H54 (cell line): Measurements from ENCODE around the gene IPO9.
A peak's percentile ranks its signal among the peaks of the same experiment; 100 is the strongest.

Experiments
- DNase-seq: peaks from one replicate; pipeline ENCODE4 v3.0.0; 2011; ENCODE audit warnings: low spot score, mixed read lengths; ENCODE audit not compliant: insufficient read length
- FAIRE-seq: peaks from 3 replicates; lab custom pipeline; 2011; peaks lifted over from hg19 to GRCh38; lab: Jason Lieb, UNC
- POLR2A ChIP-seq: IDR thresholded peaks from 2 replicates; pipeline ENCODE4 v1.6.1; 2011; ENCODE audit warnings: low read depth, mild to moderate bottlenecking, low read length

Gene IPO9

GRCh38 chr1:201905234-201905890 lies 76.4 kb downstream of the IPO9 start:
- no peak for TF ChIP-seq POLR2A
- no peak for FAIRE-seq
- no peak for DNase-seq

GRCh38 chr1:201906336-201906735 lies 77.4 kb downstream of the IPO9 start:
- no peak for TF ChIP-seq POLR2A
- DNase-seq, result no peak
- FAIRE-seq, result no peak

- DNase-seq, result no peak
- no peak for FAIRE-seq
- TF ChIP-seq POLR2A, result no peak
Measured at GRCh38 chr1:201907621-201908020, 78.7 kb downstream of the IPO9 start.

GRCh38 chr1:201911826-201912571 lies 83.0 kb downstream of the IPO9 start:
- FAIRE-seq (no peak), DNase-seq (no peak)
- TF ChIP-seq POLR2A, result no peak

DNA sequence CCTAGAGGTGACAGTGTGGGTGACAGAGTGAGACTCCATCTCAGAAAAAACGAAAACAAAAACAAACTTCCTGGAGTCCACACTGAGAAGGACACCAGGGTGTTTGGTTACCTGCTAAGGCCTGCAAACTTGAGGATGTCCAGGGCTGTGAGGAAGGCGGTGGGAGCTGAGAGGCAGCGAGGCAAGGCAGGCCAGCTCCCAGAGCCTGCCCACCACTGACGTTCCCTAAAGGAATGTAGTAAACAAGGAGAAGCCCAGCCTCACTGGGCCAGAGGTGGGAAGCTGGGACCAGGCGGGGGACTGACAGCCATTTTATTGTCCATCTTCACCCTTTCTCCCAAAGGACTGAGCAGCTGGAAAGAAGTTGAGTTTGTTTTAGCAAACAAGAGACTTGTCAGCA lies 83.9 kb downstream of the IPO9 start:
- DNase-seq, result no peak
- no peak for TF ChIP-seq POLR2A
- no peak for FAIRE-seq

- no peak for FAIRE-seq
- DNase-seq, result no peak
Measured at GRCh38 chr1:201914456-201915235, 85.7 kb downstream of the IPO9 start.

GRCh38 chr1:201916649-201917249 lies 87.8 kb downstream of the IPO9 start:
- FAIRE-seq (no peak), DNase-seq (peak; percentile 83)
- TF ChIP-seq POLR2A, result no peak

More at GRCh38 chr1:201914456-201915235, 85.7 kb downstream of the IPO9 start:
- no peak for TF ChIP-seq POLR2A

GRCh38 chr1:201917362-201918033 lies 88.5 kb downstream of the IPO9 start:
- DNase-seq (no peak), FAIRE-seq (no peak)
- TF ChIP-seq POLR2A, result no peak

DNA sequence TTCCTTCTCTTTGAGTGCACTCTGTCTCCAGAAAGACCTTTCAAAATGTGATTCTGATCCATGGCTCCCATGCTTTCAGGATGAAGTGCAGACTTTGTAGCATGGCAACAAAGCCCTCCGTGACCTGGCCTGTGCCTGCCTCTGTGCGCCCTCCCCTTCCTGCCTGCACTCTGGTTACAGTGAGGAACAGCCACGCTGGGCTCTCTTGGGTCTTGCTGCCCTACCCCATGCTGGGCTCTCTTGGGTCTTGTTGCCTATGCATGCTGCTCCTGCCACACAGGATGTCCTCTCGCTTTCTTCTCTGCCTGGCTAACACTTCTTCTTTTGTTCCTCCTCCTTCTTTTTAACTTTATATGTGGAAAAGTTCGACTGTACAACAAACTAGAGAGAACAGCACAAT lies 89.4 kb downstream of the IPO9 start:
- DNase-seq, result no peak
- no peak for FAIRE-seq
- no peak for TF ChIP-seq POLR2A

DNA sequence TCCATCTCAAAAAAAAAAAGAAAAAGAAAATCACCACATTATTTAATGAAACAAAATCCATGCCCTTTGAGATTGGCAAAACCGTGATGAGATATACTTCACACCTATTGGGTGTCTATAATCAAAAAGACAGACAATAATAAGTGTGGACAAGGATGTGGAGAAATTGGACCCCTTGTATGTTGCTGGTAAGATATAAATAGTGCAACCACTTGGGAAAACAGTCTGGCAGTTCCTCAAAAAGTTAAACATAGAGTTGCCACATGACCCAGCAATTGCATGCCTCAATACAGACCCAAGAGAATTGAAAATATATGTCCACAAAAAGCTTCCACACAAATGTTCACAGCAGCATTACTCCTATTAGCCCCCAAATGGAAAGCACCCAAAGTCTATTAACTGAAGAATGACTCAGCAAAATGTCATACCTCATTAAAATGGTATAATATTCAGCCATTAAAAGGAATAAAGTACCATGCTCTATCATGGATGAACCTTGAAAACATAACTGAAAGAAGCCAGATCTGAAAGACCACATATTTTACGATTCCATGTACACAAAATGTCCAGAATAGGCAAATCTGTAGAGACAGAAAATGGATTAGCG lies 93.1 kb downstream of the IPO9 start:
- DNase-seq, result no peak
- no peak for FAIRE-seq
- TF ChIP-seq POLR2A, result no peak

DNA sequence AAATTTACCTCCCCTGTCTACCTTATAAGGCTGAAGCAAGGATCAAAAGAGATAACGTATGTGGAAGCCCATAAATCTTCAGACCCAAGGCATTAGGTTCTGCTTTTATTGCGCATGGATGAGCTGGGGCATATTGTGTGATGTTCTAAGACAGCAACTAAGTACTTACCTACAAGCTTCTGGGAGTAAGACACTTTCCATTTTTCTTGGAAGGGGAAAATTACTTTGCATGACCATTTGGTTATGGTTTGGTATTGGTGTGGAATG lies 96.3 kb downstream of the IPO9 start:
- TF ChIP-seq POLR2A, result no peak
- DNase-seq (no peak), FAIRE-seq (no peak)

GRCh38 chr1:201925981-201926645 lies 97.2 kb downstream of the IPO9 start:
- DNase-seq (no peak), FAIRE-seq (no peak)
- no peak for TF ChIP-seq POLR2A

DNA sequence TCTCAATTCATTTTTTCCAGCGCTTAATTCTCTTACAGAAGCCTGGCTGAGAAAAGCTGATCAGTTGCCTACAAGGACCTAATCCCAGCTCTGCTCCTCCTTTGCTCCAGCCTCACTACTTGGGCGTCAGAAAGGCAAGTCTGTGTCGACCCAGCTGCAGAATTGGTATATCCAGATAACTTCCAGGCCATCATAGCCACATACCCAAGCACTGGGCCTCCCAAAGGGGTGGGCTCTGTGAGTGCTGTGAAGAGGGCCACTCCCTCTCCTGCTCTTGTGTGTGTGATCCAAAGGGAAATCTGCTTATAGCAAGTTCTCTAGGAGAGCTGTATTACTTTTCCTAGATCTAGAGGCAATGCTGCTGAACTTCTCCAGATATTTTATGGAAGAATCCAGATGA lies 99.3 kb downstream of the IPO9 start:
- FAIRE-seq (no peak), DNase-seq (no peak)
- TF ChIP-seq POLR2A, result no peak
